Muscle layer of duodenum (tissue), 2 donors: ENCODE data around the gene ROR2.

ENCODE experiments used
- H3K27ac ChIP-seq: one replicate; pipeline ENCODE4 v1.7.0; 2013; ENCODE audit warnings: mild to moderate bottlenecking, low read length
- H3K27me3 ChIP-seq: one replicate; pipeline ENCODE4 v1.7.0; 2013; ENCODE audit warnings: low read depth, mild to moderate bottlenecking, control low read depth, low read length
- H3K36me3 ChIP-seq, 2 donors: one replicate each; pipeline ENCODE4 v1.7.0; 2013; ENCODE audit warnings: low read length in 2 of 2, control low read depth in 1 of 2, mild to moderate bottlenecking in 1 of 2; ENCODE audit not compliant: insufficient read depth in 2 of 2, control insufficient read depth in 1 of 2
- H3K4me1 ChIP-seq, 2 donors: one replicate each; pipeline ENCODE4 v1.7.0; 2013; ENCODE audit warnings: low read length in 2 of 2, mild to moderate bottlenecking in 2 of 2, control low read depth in 1 of 2, moderate library complexity in 1 of 2; ENCODE audit not compliant: insufficient read depth in 2 of 2, control insufficient read depth in 1 of 2
- H3K4me3 ChIP-seq, 2 donors: one replicate each; pipeline ENCODE4 v1.7.0; 2013; ENCODE audit warnings: low read length in 2 of 2, low read depth in 1 of 2, mild to moderate bottlenecking in 1 of 2
- H3K9me3 ChIP-seq, 2 donors: one replicate each; pipeline ENCODE4 v1.7.0; 2013; ENCODE audit warnings: low read length in 2 of 2, control low read depth in 1 of 2, mild to moderate bottlenecking in 1 of 2; ENCODE audit not compliant: control insufficient read depth in 1 of 2
- donor health status: healthy.

ROR2 gene

GRCh38 chr9:91726406-91727100 lies 223.5 kb downstream of the ROR2 start:
- Histone ChIP-seq H3K4me1 (peaks cover 0 to 9% of the 10 kb centered on the region in 2 donors), H3K4me3 (no peak overlapping the region), H3K9me3 (no peaks in the 10 kb centered on the region), H3K27me3 (no peaks in the 10 kb centered on the region), H3K27ac (no peak overlapping the region), H3K36me3 (peaks cover 9 to 37% of the 10 kb centered on the region in 2 donors)

- Histone ChIP-seq H3K27me3 (no peaks in the 10 kb centered on the region), H3K9me3 (no peaks in the 10 kb centered on the region), H3K27ac (no peak overlapping the region), H3K36me3 (peaks cover 9 to 37% of the 10 kb centered on the region in 2 donors), H3K4me3 (no peak overlapping the region), H3K4me1 (peaks cover 0 to 9% of the 10 kb centered on the region in 2 donors)
These were observed 224.4 kb downstream of the ROR2 start for GRCh38 chr9:91725651-91726050.

- H3K36me3 ChIP-seq = peaks cover 9 to 37% of the 10 kb centered on the region in 2 donors
- H3K27me3 ChIP-seq = no peaks in the 10 kb centered on the region
- H3K9me3 ChIP-seq = no peaks in the 10 kb centered on the region
- peaks cover 0 to 8% of the 10 kb centered on the region in 2 donors for H3K4me1 ChIP-seq
- no peak overlapping the region for H3K27ac ChIP-seq
- H3K4me3 ChIP-seq = no peak overlapping the region
These were observed 225.2 kb downstream of the ROR2 start for GRCh38 chr9:91724609-91725505.

GRCh38 chr9:91724068-91724440 lies 226.0 kb downstream of the ROR2 start:
- H3K9me3 ChIP-seq = no peaks in the 10 kb centered on the region
- peaks cover 9 to 37% of the 10 kb centered on the region in 2 donors for H3K36me3 ChIP-seq
- H3K27ac ChIP-seq = no peak overlapping the region
- H3K4me1 ChIP-seq = no peaks in the 10 kb centered on the region
- peaks cover 2% of the 10 kb centered on the region for H3K27me3 ChIP-seq
- no peak overlapping the region for H3K4me3 ChIP-seq

GRCh38 chr9:91723420-91724067 lies 226.5 kb downstream of the ROR2 start:
- Histone ChIP-seq H3K4me1 (no peaks in the 10 kb centered on the region), H3K4me3 (no peak overlapping the region), H3K9me3 (no peaks in the 10 kb centered on the region), H3K27me3 (peaks cover 5% of the 10 kb centered on the region), H3K27ac (no peak overlapping the region), H3K36me3 (peaks cover 9 to 37% of the 10 kb centered on the region in 2 donors)

- peaks cover 5% of the 10 kb centered on the region for H3K27me3 ChIP-seq
These were observed 229.0 kb downstream of the ROR2 start for GRCh38 chr9:91720751-91721705.

GRCh38 chr9:91720313-91720712 lies 229.7 kb downstream of the ROR2 start:
- peaks cover 9 to 32% of the 10 kb centered on the region in 2 donors for H3K36me3 ChIP-seq
- H3K4me3 ChIP-seq = no peak overlapping the region
- H3K27ac ChIP-seq = no peak overlapping the region
- H3K4me1 ChIP-seq = peaks cover 0 to 3% of the 10 kb centered on the region in 2 donors
- peaks cover 5% of the 10 kb centered on the region for H3K27me3 ChIP-seq
- peaks cover 0 to 6% of the 10 kb centered on the region in 2 donors for H3K9me3 ChIP-seq

More at GRCh38 chr9:91720751-91721705, 229.0 kb downstream of the ROR2 start:
- Histone ChIP-seq H3K36me3 (peaks cover 9 to 37% of the 10 kb centered on the region in 2 donors), H3K9me3 (peaks cover 0 to 6% of the 10 kb centered on the region in 2 donors), H3K4me3 (no peak overlapping the region), H3K4me1 (no peaks in the 10 kb centered on the region), H3K27ac (no peak overlapping the region)

GRCh38 chr9:91718071-91718470 lies 232.0 kb downstream of the ROR2 start:
- peaks cover 0 to 6% of the 10 kb centered on the region in 2 donors for H3K9me3 ChIP-seq
- H3K4me3 ChIP-seq = no peak overlapping the region
- no peak overlapping the region for H3K27ac ChIP-seq
- H3K4me1 ChIP-seq = peaks cover 0 to 3% of the 10 kb centered on the region in 2 donors
- peaks cover 9 to 11% of the 10 kb centered on the region in 2 donors for H3K36me3 ChIP-seq
- peaks cover 5% of the 10 kb centered on the region for H3K27me3 ChIP-seq

- Histone ChIP-seq H3K27me3 (peaks cover 5% of the 10 kb centered on the region), H3K36me3 (no peaks in the 10 kb centered on the region), H3K9me3 (peaks cover 0 to 6% of the 10 kb centered on the region in 2 donors), H3K27ac (no peak overlapping the region), H3K4me3 (no peak overlapping the region), H3K4me1 (peaks cover 0 to 3% of the 10 kb centered on the region in 2 donors)
These were observed 233.2 kb downstream of the ROR2 start for GRCh38 chr9:91716815-91717214.

- peaks cover 0 to 3% of the 10 kb centered on the region in 2 donors for H3K4me1 ChIP-seq
- no peaks in the 10 kb centered on the region for H3K36me3 ChIP-seq
- peaks cover 5% of the 10 kb centered on the region for H3K27me3 ChIP-seq
- no peak overlapping the region for H3K4me3 ChIP-seq
- H3K27ac ChIP-seq = no peak overlapping the region
- H3K9me3 ChIP-seq = peaks cover 0 to 6% of the 10 kb centered on the region in 2 donors
These were observed 233.8 kb downstream of the ROR2 start for GRCh38 chr9:91716239-91716638.
